WI38 (cell line): Measurements from ENCODE around the gene VTI1A.

ENCODE experiments used
- H3K4me3 ChIP-seq: 2 replicates; pipeline ENCODE4 v1.5.1; 2011; ENCODE audit warnings: low read depth, mild to moderate bottlenecking, control low read depth, low read length
- CTCF ChIP-seq: IDR thresholded peaks from 2 replicates; pipeline ENCODE4 v1.5.1; 2012; ENCODE audit warnings: low read depth, mild to moderate bottlenecking, control low read depth, low read length

The VTI1A gene

DNA sequence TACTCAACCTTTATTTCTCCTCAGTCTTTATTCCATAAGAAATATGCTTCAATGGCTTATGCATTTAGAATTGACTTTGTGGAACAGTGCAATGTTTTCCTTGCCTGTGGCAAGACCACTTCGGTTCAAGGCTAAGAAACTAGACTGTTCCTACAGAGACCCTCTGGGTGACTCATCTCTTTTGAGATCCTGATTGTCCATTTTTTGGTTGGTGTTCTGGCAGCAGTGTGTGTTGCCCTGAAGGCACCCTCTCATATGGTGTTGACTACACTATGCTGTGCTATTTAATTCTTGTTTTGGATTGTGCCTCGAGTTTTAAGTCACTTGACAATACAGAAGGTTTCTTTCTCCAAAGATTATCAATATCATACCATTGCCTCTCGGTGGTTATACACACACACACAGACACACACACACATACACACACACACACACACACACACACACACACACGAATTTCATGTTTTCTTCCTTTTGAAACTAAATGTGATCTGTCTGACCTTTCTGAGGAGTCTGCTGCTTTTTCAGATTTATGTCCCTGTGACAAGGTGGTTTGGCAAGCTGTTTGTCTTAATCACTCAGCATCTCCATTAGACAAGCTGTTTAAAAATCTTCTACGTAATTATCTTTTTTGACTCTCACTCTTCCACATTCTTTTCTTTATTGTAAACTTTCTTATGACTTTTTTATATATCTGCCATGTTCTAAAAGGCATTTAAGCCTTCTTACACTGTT, 187.2 kb downstream of the VTI1A start:
- no peak for TF ChIP-seq CTCF

GRCh38 chr10:112637901-112638300, 190.9 kb downstream of the VTI1A start:
- no peak overlapping the region for H3K4me3 ChIP-seq
- TF ChIP-seq CTCF = no peak

More for the DNA sequence above, 187.2 kb downstream of the VTI1A start:
- H3K4me3 ChIP-seq = no peak overlapping the region

- H3K4me3 ChIP-seq = no peak overlapping the region
- no peak for TF ChIP-seq CTCF
Measured at GRCh38 chr10:112639298-112639697, 192.3 kb downstream of the VTI1A start.

- no peak for TF ChIP-seq CTCF
- H3K4me3 ChIP-seq = no peak overlapping the region
Measured at GRCh38 chr10:112640638-112641037, 193.6 kb downstream of the VTI1A start.

DNA sequence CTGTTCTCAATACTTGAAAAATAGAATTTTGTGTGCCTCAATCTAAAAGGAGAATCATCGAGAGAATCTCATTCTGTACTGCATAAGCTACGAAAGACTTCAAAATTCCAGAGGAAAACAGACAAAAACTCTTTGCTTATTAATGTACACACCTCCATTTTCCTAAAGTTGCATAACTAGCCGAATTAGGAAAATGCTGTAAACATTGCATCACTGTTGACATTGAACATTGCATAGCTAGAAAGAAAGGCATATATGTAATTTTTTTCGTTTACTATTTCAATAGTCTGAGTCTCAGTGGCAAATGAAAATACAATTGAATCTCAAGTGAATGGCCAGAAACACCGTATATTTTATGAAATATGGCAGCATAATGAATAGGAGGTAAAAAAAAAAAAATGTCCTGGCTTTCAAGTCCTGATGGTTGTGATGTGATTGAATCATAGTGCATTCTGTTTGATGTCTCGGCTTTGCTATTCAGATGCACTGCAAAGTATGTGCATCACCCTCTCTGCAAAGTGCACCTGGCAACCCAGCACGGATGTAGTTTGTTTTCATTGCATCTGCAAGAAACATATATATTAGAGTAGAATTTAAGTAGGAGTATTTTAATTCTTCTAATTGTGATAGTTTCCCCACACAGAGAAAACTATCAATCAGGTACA, 196.7 kb downstream of the VTI1A start:
- TF ChIP-seq CTCF = no peak
- no peak overlapping the region for H3K4me3 ChIP-seq

DNA sequence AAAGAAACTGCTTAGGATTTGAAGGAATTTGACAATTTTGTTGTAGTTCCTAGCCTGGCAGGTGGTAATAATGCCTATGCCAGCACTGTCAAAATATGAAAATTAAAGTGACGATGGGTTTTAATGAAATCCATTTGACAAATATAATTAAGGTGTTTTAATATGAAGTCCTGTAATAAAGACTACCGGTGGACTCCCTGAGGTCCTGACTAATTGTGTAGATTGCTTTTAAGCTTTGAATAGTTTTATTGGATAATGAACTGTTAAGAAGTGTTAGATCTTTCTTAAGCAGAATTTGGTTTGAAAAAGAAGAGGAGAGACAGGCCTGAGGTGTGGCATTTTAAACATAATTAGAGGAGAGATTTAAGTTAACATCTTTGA, 197.2 kb downstream of the VTI1A start:
- TF ChIP-seq CTCF = no peak
- H3K4me3 ChIP-seq = no peak overlapping the region
